Cerebellar nuclear complex (tissue), 1 donor: ENCODE measurements around the gene LEPROT.
"Not testable (repeated sequence)": the region's sequence is repeated elsewhere in the genome, so short reads cannot be mapped to it uniquely, and the experiment has no call there.

Source experiments
- DNase-seq, 2 experiments: peaks; one replicate each; lab custom pipeline; 2025; lab: John Stamatoyannopoulos, UW

The LEPROT gene

DNA sequence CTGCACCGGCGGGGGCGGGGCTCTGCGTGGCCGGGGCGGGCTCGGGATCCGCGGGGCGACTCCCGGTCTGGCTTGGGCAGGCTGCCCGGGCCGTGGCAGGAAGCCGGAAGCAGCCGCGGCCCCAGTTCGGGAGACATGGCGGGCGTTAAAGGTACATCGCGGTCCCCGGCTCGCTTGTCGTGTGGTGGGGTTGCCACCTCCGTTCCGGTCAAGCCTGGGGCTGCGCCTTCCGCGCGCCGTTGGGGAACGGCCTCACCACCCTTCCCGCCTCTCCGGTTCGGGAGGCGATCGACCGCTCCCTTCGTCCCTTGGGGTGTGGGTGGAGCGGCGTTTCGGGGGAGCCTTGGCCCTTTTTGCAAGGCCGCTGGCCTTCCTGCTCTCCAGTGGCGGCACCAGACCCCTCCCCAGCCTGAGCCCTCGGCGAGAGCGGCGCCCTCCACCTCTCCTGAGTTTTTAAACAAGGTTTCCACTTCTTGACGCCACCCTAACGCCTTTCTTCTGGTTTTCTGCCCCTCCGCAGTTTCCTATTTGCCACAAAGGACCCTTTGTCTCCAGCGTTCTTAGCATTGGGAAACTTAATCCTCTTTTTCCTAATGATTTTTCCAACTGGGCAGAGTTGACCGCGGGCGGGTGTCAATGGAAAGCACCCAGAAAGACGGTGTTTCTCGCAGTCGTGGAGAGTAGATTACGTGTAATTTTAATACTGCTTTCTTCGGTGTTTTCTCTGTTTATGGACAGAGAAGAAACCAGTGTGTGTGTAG is at the start of gene LEPROT, which contains the start of gene LEPR:
Gene LEPROT, plus strand, starts transcription at position 79 of the 761 bp plus-strand sequence. Its CDS starts 57 bp downstream, at position 136.
Gene LEPR, plus strand, starts transcription at position 79 of the 761 bp plus-strand sequence. CDS start 144,898 bp downstream, outside the sequence.
- no peak for DNase-seq

DNA sequence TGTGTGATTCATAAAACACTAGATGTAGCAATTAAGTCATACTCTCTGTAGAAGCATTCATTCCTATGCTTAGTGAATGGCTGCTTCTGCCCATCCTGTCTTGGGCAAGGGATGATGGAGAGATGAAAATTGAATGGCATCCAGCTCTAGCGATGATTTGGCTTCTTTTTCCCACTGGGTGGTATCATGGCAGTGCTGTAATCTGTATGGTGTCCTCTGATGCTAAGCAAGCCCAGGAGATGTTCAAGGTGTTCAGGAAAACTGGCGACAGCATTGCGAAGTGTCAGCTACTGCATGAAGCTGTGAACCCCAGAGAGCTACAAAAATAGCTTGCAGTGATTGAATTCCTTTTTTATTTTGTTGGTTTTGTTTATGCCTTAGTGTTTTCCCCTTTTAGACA is 48.9 kb upstream of the LEPROT start:
- peak in 1 of 2 experiments; percentile 10 for DNase-seq

DNA sequence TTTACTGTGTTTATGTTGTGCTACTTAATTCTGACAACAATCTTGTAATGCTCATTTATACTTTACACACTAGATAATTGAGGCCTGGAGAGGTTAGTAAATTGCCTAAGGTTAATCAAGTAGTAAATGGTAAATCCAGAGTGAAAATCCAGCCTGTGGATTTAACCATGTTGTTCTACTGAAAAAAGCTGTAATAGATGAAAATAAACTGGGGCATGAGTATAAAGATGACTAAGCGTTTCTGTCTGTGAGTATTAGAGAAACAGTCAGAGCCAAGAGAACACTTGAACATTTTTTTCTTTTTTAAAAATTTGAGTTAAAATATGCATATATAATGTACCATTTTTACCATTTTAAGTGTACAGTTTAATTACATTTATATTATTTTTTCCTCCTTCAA is 47.9 kb upstream of the LEPROT start:
- no peak for DNase-seq

- DNase-seq, result no peak
Measured at GRCh38 chr1:65377496-65378246, 42.8 kb upstream of the LEPROT start.

DNA sequence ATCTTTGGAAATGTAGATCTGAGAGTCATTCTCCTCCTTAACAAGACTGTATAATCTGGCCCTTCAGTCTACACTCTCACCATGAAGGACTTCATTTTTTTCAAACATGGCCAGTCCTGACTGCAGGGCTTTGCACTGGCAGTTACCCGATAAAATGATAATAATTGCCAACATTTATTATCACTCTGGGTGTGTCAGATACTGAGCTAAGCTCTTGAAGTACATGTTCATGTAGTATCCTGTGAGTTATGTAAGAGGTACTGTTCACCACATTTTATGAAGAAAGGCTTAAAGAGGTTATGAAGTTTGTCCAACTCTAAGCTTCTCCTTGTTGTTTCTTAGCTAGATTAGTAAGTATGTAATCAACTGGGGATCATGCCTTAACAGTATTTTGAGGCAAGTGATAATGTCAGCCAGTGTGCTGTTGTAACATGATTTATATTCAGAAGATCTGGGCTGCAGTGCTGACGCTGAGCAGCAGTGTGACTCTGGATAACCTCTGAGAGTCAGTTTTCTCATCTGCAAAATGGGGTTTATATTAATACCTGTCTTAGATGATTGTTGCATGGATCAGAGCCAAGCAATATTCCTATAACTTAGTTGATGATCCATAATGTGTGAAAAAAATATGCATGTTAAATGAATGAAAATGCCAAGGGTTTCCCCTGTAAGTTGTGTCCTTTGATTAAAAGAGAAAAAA is 42.1 kb upstream of the LEPROT start:
- no peak for DNase-seq

GRCh38 chr1:65384426-65384825 is 36.0 kb upstream of the LEPROT start:
- not testable (repeated sequence) for DNase-seq

DNA sequence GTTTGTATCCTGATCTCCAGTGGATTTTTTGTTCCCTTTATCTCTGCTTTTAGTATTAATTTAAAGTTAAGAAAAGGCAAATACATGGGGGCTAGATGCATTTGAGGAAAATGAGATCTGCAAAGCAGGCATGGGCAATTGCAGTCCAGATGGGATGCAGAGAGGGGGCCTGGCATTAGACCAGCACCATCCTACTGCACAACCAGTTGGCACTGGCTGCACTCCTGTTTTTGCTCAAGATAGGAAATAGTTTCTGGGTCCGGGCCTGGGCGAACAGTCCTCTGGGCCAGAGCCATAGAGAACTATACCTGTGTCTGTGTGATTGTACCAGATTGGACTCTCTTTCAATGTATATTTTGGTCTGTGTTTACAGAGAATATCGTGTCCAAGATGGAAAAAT is 34.0 kb upstream of the LEPROT start:
- peak; percentile 68 to 91 for DNase-seq

DNA sequence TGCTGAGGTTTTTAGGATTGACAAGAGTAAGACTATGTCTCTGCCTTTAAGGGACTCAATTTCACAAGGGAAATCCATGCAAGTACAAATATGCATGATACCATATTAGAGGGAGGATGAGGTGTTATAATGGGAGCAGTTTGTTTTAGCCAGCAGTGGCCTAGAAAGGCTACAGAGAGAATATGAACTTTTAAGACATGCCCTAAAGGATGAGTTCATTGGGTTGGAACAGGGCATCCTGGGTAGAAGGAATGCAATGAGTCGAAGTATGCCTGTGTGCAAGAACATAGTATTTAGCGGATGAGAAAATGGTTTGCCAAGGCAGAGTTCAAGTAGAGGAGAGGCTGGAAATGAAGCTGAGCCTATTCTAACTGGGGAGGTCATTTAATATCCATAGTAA is 32.6 kb upstream of the LEPROT start:
- no peak for DNase-seq

- DNase-seq, result no peak
Measured at GRCh38 chr1:65388908-65389695, 31.4 kb upstream of the LEPROT start.

DNA sequence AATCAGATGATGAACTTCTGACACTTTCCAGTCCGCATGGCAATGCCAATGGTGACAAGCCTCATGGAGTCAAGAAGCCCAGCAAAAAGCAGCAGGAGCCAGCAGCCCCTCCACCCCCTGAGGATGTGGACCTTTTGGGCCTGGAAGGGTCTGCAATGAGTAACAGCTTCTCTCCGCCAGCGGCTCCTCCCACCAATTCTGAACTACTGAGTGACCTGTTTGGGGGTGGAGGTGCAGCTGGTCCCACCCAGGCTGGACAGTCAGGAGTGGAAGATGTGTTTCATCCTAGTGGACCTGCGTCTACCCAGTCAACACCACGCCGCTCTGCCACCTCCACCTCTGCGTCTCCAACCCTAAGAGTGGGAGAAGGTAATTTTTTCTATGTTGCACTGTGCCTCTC is 28.0 kb upstream of the LEPROT start:
- DNase-seq, result no peak

DNA sequence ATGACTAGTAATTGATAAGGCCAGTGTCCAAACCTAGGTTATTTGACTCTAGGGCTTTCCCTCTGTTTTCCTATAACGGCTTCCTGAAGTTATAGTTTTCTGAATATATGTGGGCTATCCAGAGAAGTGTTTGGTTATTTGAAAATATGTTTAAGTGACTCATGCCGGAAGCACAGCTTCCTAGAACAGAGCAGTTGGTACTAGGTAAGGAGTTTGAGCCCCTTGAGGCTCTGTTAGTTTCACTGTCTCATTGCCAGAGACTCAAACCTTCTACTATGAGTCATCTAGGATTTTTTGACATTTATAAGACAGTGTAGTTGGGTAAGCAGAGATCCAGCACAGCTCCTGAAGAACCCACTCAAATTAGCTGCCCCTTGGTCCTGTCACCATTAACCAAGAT is 27.1 kb upstream of the LEPROT start:
- no peak for DNase-seq

DNA sequence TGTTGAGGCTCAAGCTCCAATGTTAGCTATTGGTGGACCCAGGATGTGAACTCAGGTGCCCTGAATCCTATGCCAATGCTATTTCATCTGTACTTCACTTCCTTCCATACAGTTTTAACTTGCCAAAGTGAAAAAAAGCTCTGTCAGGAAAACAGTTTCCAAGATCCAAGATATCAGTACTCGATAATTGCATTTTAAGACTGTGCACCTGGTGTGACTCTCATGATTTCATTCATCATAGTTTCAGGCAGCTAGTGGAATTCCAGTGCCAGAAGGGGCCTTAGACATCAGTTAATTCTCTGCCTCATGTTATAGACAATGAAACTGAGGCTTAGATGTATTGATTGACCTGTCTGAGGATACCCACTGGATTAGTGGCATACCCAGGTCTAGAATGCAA is 26.5 kb upstream of the LEPROT start:
- DNase-seq, result no peak

- DNase-seq, result no peak
Measured at GRCh38 chr1:65395887-65396612, 24.4 kb upstream of the LEPROT start.

DNA sequence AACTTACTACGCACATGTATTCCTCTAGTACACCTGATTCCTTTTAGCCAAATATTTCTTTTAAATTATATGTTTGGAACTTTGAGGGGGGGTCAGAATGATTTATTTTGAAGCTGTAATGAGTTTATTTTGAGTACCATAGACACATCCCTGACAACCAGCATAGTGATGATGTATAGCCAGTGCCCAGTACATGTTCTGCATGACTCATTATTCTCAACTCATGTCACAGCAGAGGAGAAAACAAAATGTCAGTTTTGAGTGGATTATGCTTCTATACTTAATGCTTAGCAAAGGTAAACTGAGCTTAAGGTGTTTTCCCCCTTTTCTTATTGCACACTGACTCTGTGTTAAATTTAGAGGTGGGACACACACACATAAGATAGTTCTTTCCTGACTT is 22.4 kb upstream of the LEPROT start:
- DNase-seq, result no peak

DNA sequence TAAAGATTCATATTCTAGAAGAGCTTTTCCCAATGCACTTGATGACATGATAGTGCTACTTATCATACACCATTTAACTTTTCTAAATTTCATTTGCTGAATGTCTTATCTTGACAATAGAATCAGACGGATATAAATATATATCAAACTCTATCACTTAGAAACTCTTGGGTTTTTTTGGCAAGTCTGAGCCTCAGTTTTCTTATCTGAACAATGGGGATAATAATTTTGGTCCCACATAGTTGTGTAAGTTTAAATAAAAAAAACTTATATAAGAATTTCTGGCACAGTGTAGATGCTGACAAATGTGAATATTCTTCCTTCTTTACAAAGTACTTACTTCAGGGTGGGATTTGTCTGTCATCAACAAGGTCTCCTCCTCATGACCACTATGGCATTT is 21.5 kb upstream of the LEPROT start:
- DNase-seq, result no peak

DNA sequence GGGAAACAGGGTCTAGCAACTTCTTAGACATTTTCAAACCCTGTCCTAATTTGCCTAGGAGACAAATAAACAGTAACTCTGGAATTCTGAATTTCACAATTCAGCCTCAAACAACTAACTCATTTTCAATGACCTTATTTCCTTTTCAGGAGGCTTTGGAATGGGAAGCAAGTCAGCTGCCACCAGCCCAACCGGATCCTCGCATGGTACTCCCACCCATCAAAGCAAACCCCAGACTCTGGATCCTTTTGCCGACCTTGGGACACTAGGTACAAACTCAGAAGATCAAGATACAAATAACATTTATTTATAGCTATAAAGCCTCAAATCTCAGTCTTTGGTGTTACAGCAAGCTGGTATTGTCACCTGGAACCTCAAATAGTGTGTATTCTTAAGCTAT is 18.9 kb upstream of the LEPROT start:
- no peak for DNase-seq

DNA sequence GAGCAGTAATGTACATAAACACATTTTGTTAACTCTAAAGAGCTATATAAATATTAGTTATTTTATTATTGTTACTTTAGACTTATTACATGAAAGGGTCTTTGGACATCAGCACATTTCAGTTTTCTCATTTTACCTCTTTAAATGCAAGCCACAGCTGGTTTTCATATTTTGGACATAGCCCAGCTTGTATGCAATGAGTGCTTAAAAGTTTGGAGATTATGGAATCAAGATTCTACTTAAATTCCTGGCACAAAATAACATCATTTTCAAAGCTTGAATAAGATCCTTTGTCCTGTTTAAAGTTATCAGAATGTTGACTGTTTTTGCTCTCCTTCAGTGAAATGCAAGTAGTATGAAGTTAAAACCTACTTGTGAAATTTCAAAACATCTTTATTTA is 15.5 kb upstream of the LEPROT start:
- DNase-seq, result no peak

GRCh38 chr1:65407877-65408276 is 12.6 kb upstream of the LEPROT start:
- no peak for DNase-seq

DNA sequence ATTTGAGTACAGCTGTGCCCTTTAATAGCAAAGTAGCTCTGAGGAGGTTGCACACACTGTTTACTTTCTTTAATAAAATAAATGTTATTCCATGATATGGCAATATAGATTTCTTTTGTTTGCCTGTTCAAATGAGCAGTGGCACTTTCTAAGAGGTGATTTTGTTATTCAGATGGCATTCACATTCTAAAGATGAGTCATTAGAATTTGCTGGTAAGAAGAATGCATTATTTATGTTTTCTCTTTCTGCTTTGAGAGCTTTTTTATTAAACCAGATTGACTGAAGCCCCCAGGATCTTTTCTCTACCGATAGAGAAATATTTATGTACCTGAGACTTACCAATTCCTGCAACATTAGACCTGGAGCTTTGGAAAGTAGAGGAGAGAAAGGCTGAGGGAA is 11.2 kb upstream of the LEPROT start:
- DNase-seq, result no peak

DNA sequence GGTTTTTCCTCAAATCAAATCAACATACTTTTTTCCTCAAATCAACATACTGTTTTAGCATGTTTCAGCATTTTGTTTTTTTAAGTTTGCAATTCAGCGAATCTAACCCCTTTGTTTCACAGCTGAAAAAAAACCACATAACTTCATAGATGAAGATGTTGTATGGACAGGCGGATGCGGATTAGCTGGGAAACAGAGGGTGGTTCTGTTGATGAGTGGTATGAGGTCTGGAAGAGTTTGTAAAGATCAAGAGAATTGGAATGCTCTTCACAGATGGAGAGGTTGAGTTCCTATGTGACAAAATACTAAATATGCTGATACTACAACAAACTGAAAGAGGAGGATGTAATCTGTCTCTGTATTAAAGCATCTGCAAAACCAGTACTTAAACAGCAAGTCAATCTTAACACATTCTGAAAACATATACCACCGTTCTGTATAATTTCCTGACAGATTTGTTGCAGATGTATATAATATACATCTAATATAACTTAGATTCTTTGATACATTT is 10.6 kb upstream of the LEPROT start:
- DNase-seq, result no peak
